ENCODE results near the gene PRDM5. TPM values are rescaled to one million over a fixed set of nuclear protein-coding genes. Genes with fewer than 3 reads are reported as not detected.

PRDM5 gene
- polyA plus RNA-seq, 1 donor from 2014 or later, result 1.6 TPM

GRCh38 chr4:120838784-120839183, 83.7 kb downstream of the PRDM5 start:
- no peak overlapping the region for H3K4me2 ChIP-seq (ENCODE audit: low read length)
- H3K27me3 ChIP-seq (ENCODE audit: insufficient read depth, low read depth, low read length), result no peaks in the 10 kb centered on the region
- TF ChIP-seq RAD21 (conservative IDR thresholded peaks at IDR 0.05) (no peak), REST (IDR thresholded peaks at IDR 0.05; ENCODE audit: borderline replicate concordance) (no peak), TAF1 (IDR thresholded peaks at IDR 0.05; ENCODE audit: low read depth) (no peak), CTCF (IDR thresholded peaks at IDR 0.05; ENCODE audit: poor library complexity, severe bottlenecking) (no peak), SMC3 (conservative IDR thresholded peaks at IDR 0.05; ENCODE audit: poor library complexity) (no peak), MXI1 (conservative IDR thresholded peaks at IDR 0.05; ENCODE audit: poor library complexity, severe bottlenecking) (no peak), EZH2 (IDR thresholded peaks at IDR 0.05; ENCODE audit: borderline replicate concordance, insufficient read depth, low read length, poor library complexity, severe bottlenecking) (no peak), POLR2AphosphoS5 (IDR thresholded peaks at IDR 0.05) (no peak), EP300 (conservative IDR thresholded peaks at IDR 0.05; ENCODE audit: poor library complexity, severe bottlenecking) (no peak)
- H3K9ac ChIP-seq (ENCODE audit: low read length), result no peak overlapping the region
- H4K20me1 ChIP-seq (ENCODE audit: insufficient read depth), result no peaks in the 10 kb centered on the region
- H3K27ac ChIP-seq (ENCODE audit: low read length), result no peak overlapping the region
- no peak overlapping the region for H3K4me3 ChIP-seq (ENCODE audit: low read length)
- no peak overlapping the region for H2AFZ ChIP-seq (ENCODE audit: low read depth, low read length)
- no peaks in the 10 kb centered on the region for H3K79me2 ChIP-seq (replicated peaks; ENCODE audit: insufficient read depth, low read length)
- no peaks in the 10 kb centered on the region for H3F3A ChIP-seq (ENCODE audit: insufficient read depth, low read length, poor library complexity, severe bottlenecking)
- no peaks in the 10 kb centered on the region for H3K9me2 ChIP-seq (ENCODE audit: insufficient read depth, low read length)
- no peaks in the 10 kb centered on the region for H3K36me3 ChIP-seq (ENCODE audit: insufficient read depth, low read length)
- H3K9me3 ChIP-seq (ENCODE audit: low read length), result no peaks in the 10 kb centered on the region

- Histone ChIP-seq H3K9ac (ENCODE audit: low read length) (no peak overlapping the region), H3K4me3 (ENCODE audit: low read length) (no peak overlapping the region), H3K36me3 (ENCODE audit: insufficient read depth, low read length) (no peaks in the 10 kb centered on the region), H4K20me1 (ENCODE audit: insufficient read depth) (no peaks in the 10 kb centered on the region), H2AFZ (ENCODE audit: low read depth, low read length) (no peak overlapping the region), H3K4me2 (ENCODE audit: low read length) (no peak overlapping the region), H3F3A (ENCODE audit: insufficient read depth, low read length, poor library complexity, severe bottlenecking) (no peaks in the 10 kb centered on the region), H3K27ac (ENCODE audit: low read length) (no peak overlapping the region), H3K79me2 (replicated peaks; ENCODE audit: insufficient read depth, low read length) (no peaks in the 10 kb centered on the region), H3K27me3 (ENCODE audit: insufficient read depth, low read depth, low read length) (no peaks in the 10 kb centered on the region), H3K9me3 (ENCODE audit: low read length) (no peaks in the 10 kb centered on the region), H3K9me2 (ENCODE audit: insufficient read depth, low read length) (no peaks in the 10 kb centered on the region)
- TF ChIP-seq TAF1 (IDR thresholded peaks at IDR 0.05; ENCODE audit: low read depth), result no peak
- TF ChIP-seq RAD21 (conservative IDR thresholded peaks at IDR 0.05), result no peak
Measured at GRCh38 chr4:120837656-120838055, 84.9 kb downstream of the PRDM5 start.

- Histone ChIP-seq H2AFZ (ENCODE audit: low read depth, low read length) (no peak overlapping the region), H3K36me3 (ENCODE audit: insufficient read depth, low read length) (no peaks in the 10 kb centered on the region), H3K27me3 (ENCODE audit: insufficient read depth, low read depth, low read length) (no peaks in the 10 kb centered on the region), H3K9me2 (ENCODE audit: insufficient read depth, low read length) (no peaks in the 10 kb centered on the region), H3K27ac (ENCODE audit: low read length) (no peak overlapping the region), H3F3A (ENCODE audit: insufficient read depth, low read length, poor library complexity, severe bottlenecking) (no peaks in the 10 kb centered on the region), H3K4me3 (ENCODE audit: low read length) (no peak overlapping the region), H3K9me3 (ENCODE audit: low read length) (no peaks in the 10 kb centered on the region), H3K79me2 (replicated peaks; ENCODE audit: insufficient read depth, low read length) (no peaks in the 10 kb centered on the region), H3K9ac (ENCODE audit: low read length) (no peak overlapping the region), H3K4me2 (ENCODE audit: low read length) (no peak overlapping the region), H4K20me1 (ENCODE audit: insufficient read depth) (no peaks in the 10 kb centered on the region)
- TF ChIP-seq MXI1 (conservative IDR thresholded peaks at IDR 0.05; ENCODE audit: poor library complexity, severe bottlenecking) (no peak), SMC3 (conservative IDR thresholded peaks at IDR 0.05; ENCODE audit: poor library complexity) (no peak), RAD21 (conservative IDR thresholded peaks at IDR 0.05) (no peak), POLR2AphosphoS5 (IDR thresholded peaks at IDR 0.05) (no peak), REST (IDR thresholded peaks at IDR 0.05; ENCODE audit: borderline replicate concordance) (no peak), TAF1 (IDR thresholded peaks at IDR 0.05; ENCODE audit: low read depth) (no peak), EZH2 (IDR thresholded peaks at IDR 0.05; ENCODE audit: borderline replicate concordance, insufficient read depth, low read length, poor library complexity, severe bottlenecking) (no peak), CTCF (IDR thresholded peaks at IDR 0.05; ENCODE audit: poor library complexity, severe bottlenecking) (no peak), EP300 (conservative IDR thresholded peaks at IDR 0.05; ENCODE audit: poor library complexity, severe bottlenecking) (no peak)
Measured at GRCh38 chr4:120835342-120835741, 87.2 kb downstream of the PRDM5 start.
